Loucy (cell line): ENCODE results near the gene EEFSEC.

Experiments used
- H2AFZ ChIP-seq: fragments of 200-600 bp; sonication (generic); 2 replicates; pipeline ENCODE4 v1.6.0; 2016; ENCODE audit warnings: antibody characterized with exemption, mild to moderate bottlenecking, low read length, moderate library complexity
- H3F3A ChIP-seq: fragments of 200-600 bp; 2 replicates; pipeline ENCODE4 v1.6.0; 2016; ENCODE audit warnings: antibody characterized with exemption, low read depth, mild to moderate bottlenecking
- H3K27me3 ChIP-seq: fragments of 200-600 bp; sonication (generic); 2 replicates; pipeline ENCODE4 v1.6.1; 2014; ENCODE audit warnings: low read length, mild to moderate bottlenecking; ENCODE audit not compliant: insufficient read depth, poor library complexity, severe bottlenecking
- H3K36me3 ChIP-seq: fragments of 200-600 bp; sonication (generic); 2 replicates; pipeline ENCODE4 v1.6.1; 2016; ENCODE audit warnings: low read length; ENCODE audit not compliant: insufficient read depth
- H3K4me1 ChIP-seq: fragments of 200-600 bp; sonication (generic); 2 replicates; pipeline ENCODE4 v1.5.1; 2014; ENCODE audit warnings: low read length, mild to moderate bottlenecking; ENCODE audit not compliant: insufficient read depth, poor library complexity, severe bottlenecking
- H3K4me2 ChIP-seq: fragments of 200-600 bp; sonication (generic); 2 replicates; pipeline ENCODE4 v1.6.0; 2014; ENCODE audit warnings: antibody characterized with exemption, low read length, low read depth, mild to moderate bottlenecking; ENCODE audit not compliant: poor library complexity, severe bottlenecking
- H3K4me3 ChIP-seq: fragments of 200-600 bp; sonication (generic); 2 replicates; pipeline ENCODE4 v1.5.1; 2014; ENCODE audit warnings: low read length, mild to moderate bottlenecking, mixed read lengths; ENCODE audit not compliant: poor library complexity, severe bottlenecking
- H3K79me2 ChIP-seq: fragments of 200-600 bp; sonication (generic); 2 replicates; pipeline ENCODE4 v1.6.1; 2014; ENCODE audit warnings: low read length; ENCODE audit not compliant: insufficient read depth
- H3K9ac ChIP-seq: fragments of 200-600 bp; sonication (generic); 2 replicates; pipeline ENCODE4 v1.6.0; 2014; ENCODE audit warnings: mild to moderate bottlenecking, low read depth, low read length, moderate library complexity; ENCODE audit not compliant: poor library complexity, severe bottlenecking
- H3K9me2 ChIP-seq: fragments of 200-600 bp; sonication (generic); replicated peaks from 2 replicates; pipeline ENCODE4 v1.6.1; 2016; ENCODE audit warnings: low read depth, low read length, mixed read lengths
- H3K9me3 ChIP-seq: fragments of 200-600 bp; sonication (generic); 2 replicates; pipeline ENCODE4 v1.6.1; 2014; ENCODE audit warnings: mild to moderate bottlenecking, antibody characterized with exemption, low read length, low read depth; ENCODE audit not compliant: insufficient read depth
- H4K20me1 ChIP-seq: fragments of 200-600 bp; sonication (generic); 2 replicates; pipeline ENCODE4 v1.6.0; 2014; ENCODE audit warnings: antibody characterized with exemption, low read length, mild to moderate bottlenecking; ENCODE audit not compliant: insufficient read depth, poor library complexity, severe bottlenecking
- CTCF ChIP-seq: fragments of 200-600 bp; sonication (generic); conservative IDR thresholded peaks from 2 replicates; pipeline ENCODE4 v1.5.1; 2014; ENCODE audit warnings: mild to moderate bottlenecking, antibody characterized with exemption, low read length
- EZH2phosphoT487 ChIP-seq: fragments of 200-600 bp; IDR thresholded peaks from 2 replicates; pipeline ENCODE4 v1.6.1; 2018; ENCODE audit warnings: antibody characterized with exemption, mild to moderate bottlenecking, moderate library complexity, borderline replicate concordance

The EEFSEC gene

GRCh38 chr3:128337305-128337704 is 184.0 kb downstream of the EEFSEC start:
- H3K4me1 ChIP-seq, result no peaks in the 10 kb centered on the region
- H4K20me1 ChIP-seq, result no peaks in the 10 kb centered on the region
- no peak for TF ChIP-seq EZH2phosphoT487
- no peak for TF ChIP-seq CTCF
- no peaks in the 10 kb centered on the region for H3K9me3 ChIP-seq
- H3K27me3 ChIP-seq, result no peaks in the 10 kb centered on the region
- H3K9me2 ChIP-seq, result no peaks in the 10 kb centered on the region
- H3K79me2 ChIP-seq, result no peaks in the 10 kb centered on the region
- H3K36me3 ChIP-seq, result peaks cover 8% of the 10 kb centered on the region; the same call in 1 of the 2 replicates
- no peak overlapping the region for H2AFZ ChIP-seq
- no peak overlapping the region for H3K4me2 ChIP-seq
- no peaks in the 10 kb centered on the region for H3F3A ChIP-seq
- H3K9ac ChIP-seq, result no peak overlapping the region
- no peak overlapping the region for H3K4me3 ChIP-seq

GRCh38 chr3:128338536-128339330 is 185.5 kb downstream of the EEFSEC start:
- Histone ChIP-seq H3K4me3 (no peak overlapping the region), H3K9me3 (no peaks in the 10 kb centered on the region), H3K27me3 (no peaks in the 10 kb centered on the region), H2AFZ (no peak overlapping the region), H3F3A (no peaks in the 10 kb centered on the region), H3K9ac (no peak overlapping the region), H3K4me1 (peaks cover 6% of the 10 kb centered on the region), H3K4me2 (no peak overlapping the region), H3K79me2 (no peaks in the 10 kb centered on the region), H3K9me2 (no peaks in the 10 kb centered on the region), H3K36me3 (peaks cover 8% of the 10 kb centered on the region; the same call in 1 of the 2 replicates), H4K20me1 (no peaks in the 10 kb centered on the region)
- no peak for TF ChIP-seq CTCF
- TF ChIP-seq EZH2phosphoT487, result no peak

- Histone ChIP-seq H3K79me2 (no peaks in the 10 kb centered on the region), H3K4me3 (no peak overlapping the region), H3K27me3 (no peaks in the 10 kb centered on the region), H3K4me2 (no peak overlapping the region), H3K4me1 (peaks cover 7% of the 10 kb centered on the region), H3K9ac (no peak overlapping the region), H3K9me2 (no peaks in the 10 kb centered on the region), H4K20me1 (no peaks in the 10 kb centered on the region), H2AFZ (no peak overlapping the region), H3K9me3 (no peaks in the 10 kb centered on the region), H3F3A (no peaks in the 10 kb centered on the region), H3K36me3 (peaks cover 8% of the 10 kb centered on the region; the same call in 1 of the 2 replicates)
- no peak for TF ChIP-seq CTCF
- TF ChIP-seq EZH2phosphoT487, result no peak
Measured at GRCh38 chr3:128339491-128340012, 186.3 kb downstream of the EEFSEC start.
